ENCODE data around the gene MLN.

- no peak for TF ChIP-seq POLR2A (IDR thresholded peaks at IDR 0.05)
- TF ChIP-seq CTCF (IDR thresholded peaks at IDR 0.05) = peak in 3 of 6 experiments; percentile 18 to 47 (median 22)
Measured at GRCh38 chr6:33822575-33823395, 19.0 kb upstream of the MLN start.

Data from esophagus squamous epithelium (tissue), 4 donors.